ENCODE results near the gene HTR2C. TPM values are rescaled to one million over a fixed set of nuclear protein-coding genes. Genes with fewer than 3 reads are reported as not detected.
"Not testable (repeated sequence)": the region's sequence is repeated elsewhere in the genome, so short reads cannot be mapped to it uniquely, and the experiment has no call there.

HTR2C gene
- total RNA-seq, 1 experiment from 2014 or later: 0.04 TPM

DNA sequence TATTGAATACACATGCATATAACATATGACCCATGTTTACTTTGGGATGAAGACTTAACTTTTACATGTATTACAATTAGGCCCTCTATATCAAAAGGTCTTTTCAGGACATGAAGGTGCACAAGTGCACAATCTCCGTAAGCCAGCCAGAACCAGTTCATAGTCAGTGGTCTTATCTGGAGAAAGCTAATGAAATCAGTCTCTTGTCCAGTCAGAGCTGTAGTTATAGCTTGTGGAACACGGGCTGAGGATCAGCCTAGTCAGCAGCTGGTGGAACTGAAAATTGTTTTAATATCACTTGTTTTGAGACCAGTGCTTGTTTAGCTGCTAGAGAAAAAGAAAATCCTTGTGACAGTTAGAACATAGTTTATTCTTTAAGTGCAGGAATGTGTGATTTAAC, 235.6 kb downstream of the HTR2C start:
- H3K4me1 ChIP-seq: no peaks in the 10 kb centered on the region
- H3K36me3 ChIP-seq: no peaks in the 10 kb centered on the region
- H3K27ac ChIP-seq: no peak overlapping the region
- no peaks in the 10 kb centered on the region for H3K9me3 ChIP-seq (replicated peaks)
- DNase-seq: no peak
- no peak overlapping the region for H3K4me3 ChIP-seq
- no peaks in the 10 kb centered on the region for H3K27me3 ChIP-seq

DNA sequence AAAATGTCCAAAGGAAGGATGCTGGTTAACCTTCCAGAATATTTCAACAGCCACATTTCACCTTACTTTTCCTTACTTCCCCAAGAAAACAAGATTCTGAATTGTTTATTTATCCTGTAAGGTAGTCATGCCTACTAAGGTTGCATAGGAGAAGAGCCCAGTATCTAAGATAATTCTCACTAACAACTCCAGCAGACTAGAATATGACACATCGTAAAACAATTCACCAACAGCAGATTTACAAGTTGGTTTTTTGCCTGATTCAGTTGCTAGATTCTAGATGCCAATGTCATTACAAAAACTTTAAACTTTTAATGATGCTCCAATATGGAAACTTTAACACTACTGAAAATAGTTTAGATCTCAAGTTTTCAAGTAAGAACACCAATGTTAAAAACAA, 257.2 kb downstream of the HTR2C start:
- no peak for DNase-seq
- H3K4me3 ChIP-seq: no peak overlapping the region

DNA sequence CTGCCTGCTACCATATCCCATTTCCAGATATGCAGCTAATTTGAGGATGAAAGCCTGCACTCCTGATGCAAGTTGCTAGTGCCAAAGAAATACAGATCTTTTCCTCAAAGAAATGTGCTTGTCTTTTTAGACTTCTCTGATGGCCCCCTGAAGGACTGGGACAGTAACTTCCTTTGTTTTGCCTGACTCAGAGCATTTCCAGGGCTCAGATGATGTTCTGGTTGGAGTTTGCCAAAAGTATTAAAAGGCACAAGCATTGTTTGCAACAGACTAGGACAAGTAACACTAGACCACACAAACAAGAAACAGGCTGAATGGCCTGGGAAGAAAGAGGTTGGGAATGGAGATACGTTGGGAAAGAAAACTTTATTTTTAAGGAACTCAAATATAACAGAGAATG, 258.3 kb downstream of the HTR2C start:
- H3K27me3 ChIP-seq: no peaks in the 10 kb centered on the region
- no peak overlapping the region for H3K4me3 ChIP-seq
- H3K4me1 ChIP-seq: no peaks in the 10 kb centered on the region
- no peaks in the 10 kb centered on the region for H3K9me3 ChIP-seq (replicated peaks)
- DNase-seq: no peak
- no peak overlapping the region for H3K27ac ChIP-seq
- no peaks in the 10 kb centered on the region for H3K36me3 ChIP-seq

More for the DNA sequence above, 257.2 kb downstream of the HTR2C start:
- Histone ChIP-seq H3K9me3 (replicated peaks) (no peaks in the 10 kb centered on the region), H3K27ac (no peak overlapping the region), H3K36me3 (no peaks in the 10 kb centered on the region), H3K27me3 (no peaks in the 10 kb centered on the region), H3K4me1 (no peaks in the 10 kb centered on the region)

- H3K4me1 ChIP-seq: no peaks in the 10 kb centered on the region
- no peak overlapping the region for H3K27ac ChIP-seq
- no peak for DNase-seq
- no peaks in the 10 kb centered on the region for H3K27me3 ChIP-seq
- no peaks in the 10 kb centered on the region for H3K9me3 ChIP-seq (replicated peaks)
- no peaks in the 10 kb centered on the region for H3K36me3 ChIP-seq
- H3K4me3 ChIP-seq: no peak overlapping the region
These were observed 305.6 kb downstream of the HTR2C start for GRCh38 chrX:114889481-114889880.

DNA sequence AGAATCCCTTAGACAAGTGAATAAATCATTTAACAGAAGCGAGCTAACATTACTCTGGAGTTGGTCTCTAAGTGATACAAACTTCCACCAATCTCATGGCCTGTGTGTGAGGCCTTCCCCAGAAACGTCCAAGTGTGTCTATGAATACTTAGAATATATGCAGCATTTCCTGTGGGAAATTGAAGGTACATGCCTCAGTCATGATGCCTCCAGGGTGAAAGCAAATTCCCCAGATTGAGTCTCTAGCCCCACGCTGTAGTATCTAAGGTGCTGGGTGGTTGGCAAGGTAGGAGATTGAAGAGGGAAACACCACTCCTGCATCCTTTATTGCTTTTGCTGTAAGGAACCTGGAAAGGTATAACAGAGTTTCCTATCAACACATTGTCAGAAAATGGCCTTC, 319.7 kb downstream of the HTR2C start:
- no peaks in the 10 kb centered on the region for H3K27me3 ChIP-seq
- DNase-seq: no peak
- no peaks in the 10 kb centered on the region for H3K36me3 ChIP-seq
- H3K9me3 ChIP-seq (replicated peaks): no peaks in the 10 kb centered on the region
- no peak overlapping the region for H3K4me3 ChIP-seq
- no peak overlapping the region for H3K27ac ChIP-seq
- H3K4me1 ChIP-seq: no peaks in the 10 kb centered on the region

- Histone ChIP-seq H3K27ac (no peak overlapping the region), H3K9me3 (replicated peaks) (no peaks in the 10 kb centered on the region), H3K36me3 (no peaks in the 10 kb centered on the region), H3K4me1 (no peaks in the 10 kb centered on the region), H3K4me3 (no peak overlapping the region), H3K27me3 (no peaks in the 10 kb centered on the region)
- no peak for DNase-seq
These were observed 321.4 kb downstream of the HTR2C start for GRCh38 chrX:114905251-114905650.

- no peaks in the 10 kb centered on the region for H3K4me1 ChIP-seq
- H3K4me3 ChIP-seq: no peak overlapping the region
- H3K9me3 ChIP-seq (replicated peaks): no peaks in the 10 kb centered on the region
- H3K36me3 ChIP-seq: no peaks in the 10 kb centered on the region
- H3K27me3 ChIP-seq: no peaks in the 10 kb centered on the region
- no peak for DNase-seq
- H3K27ac ChIP-seq: no peak overlapping the region
These were observed 323.2 kb downstream of the HTR2C start for GRCh38 chrX:114906984-114907510.

DNA sequence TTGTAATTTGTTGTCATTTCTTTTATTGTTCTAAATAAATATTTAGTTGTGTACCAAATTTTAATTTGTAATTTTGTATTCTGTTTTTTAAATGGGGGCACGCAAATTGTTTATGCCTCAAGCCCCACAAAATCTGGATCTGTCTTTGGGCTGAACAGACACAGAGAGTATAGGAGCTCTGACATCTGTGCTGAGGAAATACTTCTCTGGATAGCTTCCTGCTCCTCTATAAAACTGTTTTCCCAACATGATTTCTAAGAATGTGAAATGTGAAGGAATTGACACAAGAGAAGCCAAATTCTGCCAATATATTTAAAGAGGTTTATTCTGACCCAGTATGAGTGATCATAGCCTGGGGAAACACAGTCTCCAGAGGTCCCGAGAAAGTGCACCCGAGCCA, 340.5 kb downstream of the HTR2C start:
- DNase-seq: no peak
- H3K36me3 ChIP-seq: no peaks in the 10 kb centered on the region
- H3K9me3 ChIP-seq (replicated peaks): no peaks in the 10 kb centered on the region
- no peaks in the 10 kb centered on the region; the same call in 1 of the 2 replicates for H3K4me1 ChIP-seq
- no peak overlapping the region for H3K4me3 ChIP-seq
- no peaks in the 10 kb centered on the region for H3K27me3 ChIP-seq
- no peak overlapping the region for H3K27ac ChIP-seq

DNA sequence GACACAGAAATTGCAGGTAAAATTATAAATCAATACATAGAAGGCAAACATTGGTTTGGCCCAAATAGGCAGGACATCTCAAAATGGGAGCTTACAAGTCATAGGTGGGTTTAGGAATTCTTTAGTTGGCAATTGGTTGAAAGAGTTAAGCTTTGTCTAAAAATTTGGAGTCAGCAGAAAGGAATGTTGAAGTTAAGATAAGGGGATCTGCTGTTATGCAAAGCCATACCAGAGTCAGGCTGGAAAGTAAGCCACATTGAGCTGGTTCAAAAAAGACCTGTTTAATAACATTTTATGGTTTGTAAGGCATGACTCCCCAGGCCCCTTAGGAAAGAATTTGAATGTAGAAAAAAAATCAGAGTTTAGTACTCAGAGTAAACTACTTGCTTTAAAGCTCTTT, 341.0 kb downstream of the HTR2C start:
- Histone ChIP-seq H3K9me3 (replicated peaks) (no peaks in the 10 kb centered on the region), H3K36me3 (no peaks in the 10 kb centered on the region), H3K27ac (no peak overlapping the region), H3K27me3 (no peaks in the 10 kb centered on the region), H3K4me3 (no peak overlapping the region), H3K4me1 (no peaks in the 10 kb centered on the region; the same call in 1 of the 2 replicates)
- DNase-seq: peak in 1 of 2 experiments; percentile 33

DNA sequence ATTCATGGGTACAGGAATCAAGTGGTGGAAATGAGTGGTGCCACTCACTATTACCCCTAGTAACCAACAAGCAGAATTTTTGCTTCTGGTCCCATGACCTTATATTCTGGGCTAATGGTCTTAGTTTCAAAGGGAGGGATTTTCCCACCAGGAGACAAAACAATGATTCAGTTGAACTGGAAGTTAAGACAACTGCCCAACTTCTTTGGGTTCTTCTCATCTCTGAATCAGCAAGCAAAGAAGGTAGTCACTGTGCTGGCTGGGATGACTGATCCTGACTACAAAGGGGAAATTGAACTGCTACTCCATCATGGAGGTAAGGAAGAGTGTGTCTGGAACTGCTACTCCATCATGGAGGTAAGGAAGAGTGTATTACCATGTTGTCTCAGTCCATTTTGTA, 346.3 kb downstream of the HTR2C start:
- Histone ChIP-seq H3K36me3 (no peaks in the 10 kb centered on the region), H3K4me3 (no peak overlapping the region), H3K27ac (no peak overlapping the region), H3K27me3 (no peaks in the 10 kb centered on the region), H3K4me1 (no peaks in the 10 kb centered on the region; the same call in 1 of the 2 replicates), H3K9me3 (replicated peaks) (no peaks in the 10 kb centered on the region)
- DNase-seq: no peak

DNA sequence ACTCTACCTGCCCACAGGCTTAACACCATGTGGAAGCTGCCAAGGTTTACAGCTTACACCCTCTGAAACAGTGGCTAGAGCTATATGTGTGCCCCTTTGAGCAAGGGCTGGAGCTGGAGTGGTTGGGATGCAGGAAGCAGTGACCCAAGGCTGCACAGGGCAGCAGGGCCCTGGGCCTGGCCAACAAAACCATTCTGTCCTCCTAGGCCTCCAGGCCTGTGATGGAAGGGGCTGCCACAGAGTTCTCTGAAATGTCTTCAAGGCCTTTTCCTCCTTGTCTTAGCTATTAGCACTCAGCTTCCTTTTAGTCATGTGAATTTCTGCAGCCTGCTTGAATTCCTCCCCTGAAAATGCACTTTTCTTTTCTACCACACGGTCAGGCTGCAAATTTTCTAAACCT, 348.7 kb downstream of the HTR2C start:
- H3K4me1 ChIP-seq: no peaks in the 10 kb centered on the region
- no peaks in the 10 kb centered on the region for H3K9me3 ChIP-seq (replicated peaks)
- H3K27ac ChIP-seq: no peak overlapping the region
- no peak for DNase-seq
- no peaks in the 10 kb centered on the region for H3K36me3 ChIP-seq
- no peaks in the 10 kb centered on the region for H3K27me3 ChIP-seq
- H3K4me3 ChIP-seq: no peak overlapping the region

DNA sequence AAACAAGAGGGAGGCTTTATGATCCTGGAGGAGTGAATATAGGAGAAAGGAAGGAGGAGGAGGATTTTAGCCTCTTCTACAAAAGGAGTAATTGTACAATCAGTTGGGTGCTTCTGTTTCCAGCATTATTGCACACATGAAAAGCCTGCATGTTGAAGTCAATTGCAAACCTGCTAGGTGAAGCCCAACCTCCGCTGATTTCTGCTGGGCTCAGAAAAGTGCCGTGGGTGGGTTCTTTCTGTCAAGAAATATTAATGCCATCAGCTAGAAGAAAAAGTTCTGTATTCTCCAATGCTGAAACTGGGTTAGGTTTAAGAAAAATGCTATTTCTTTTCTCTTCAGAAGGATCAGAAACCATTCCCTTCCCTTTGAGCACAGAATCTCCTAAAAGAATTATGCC, 349.4 kb downstream of the HTR2C start:
- DNase-seq; H3K4me1 ChIP-seq; H3K36me3 ChIP-seq; H3K9me3 ChIP-seq (replicated peaks); H3K4me3 ChIP-seq; H3K27me3 ChIP-seq; H3K27ac ChIP-seq: not testable (repeated sequence)

- H3K36me3 ChIP-seq; DNase-seq; H3K4me3 ChIP-seq; H3K27ac ChIP-seq; H3K4me1 ChIP-seq; H3K27me3 ChIP-seq; H3K9me3 ChIP-seq (replicated peaks): not testable (repeated sequence)
These were observed 353.2 kb downstream of the HTR2C start for GRCh38 chrX:114937090-114937489.

GRCh38 chrX:114952696-114953095, 368.8 kb downstream of the HTR2C start:
- no peak for DNase-seq
- Histone ChIP-seq H3K36me3 (no peaks in the 10 kb centered on the region), H3K27me3 (no peaks in the 10 kb centered on the region), H3K9me3 (replicated peaks) (no peaks in the 10 kb centered on the region), H3K4me3 (no peak overlapping the region), H3K4me1 (no peaks in the 10 kb centered on the region), H3K27ac (no peak overlapping the region)
